Right forelimb (tissue), 1 donor: ENCODE data around the gene CCDC27.
"Not testable (repeated sequence)": the region's sequence is repeated elsewhere in the genome, so short reads cannot be mapped to it uniquely, and the experiment has no call there.

Experiments used
- DNase-seq: peaks from one replicate; pipeline ENCODE4 v3.0.0-alpha.2; 2018

The CCDC27 gene

GRCh38 chr1:3796215-3797061, 44.2 kb downstream of the CCDC27 start, which contains the start of gene LRRC47:
LRRC47 (minus strand) TSS chr1:3796498; CDS start chr1:3796476, 22 bp downstream.
- DNase-seq: peak; percentile 95

- no peak for DNase-seq
Observed at GRCh38 chr1:3799976-3800685, 47.9 kb downstream of the CCDC27 start.

- not testable (repeated sequence) for DNase-seq
Observed at GRCh38 chr1:3800795-3801194, 48.5 kb downstream of the CCDC27 start.

GRCh38 chr1:3803905-3804626, 51.8 kb downstream of the CCDC27 start:
- DNase-seq: no peak

- not testable (repeated sequence) for DNase-seq
Observed at GRCh38 chr1:3804627-3804944, 52.3 kb downstream of the CCDC27 start.

- DNase-seq: no peak
Observed at GRCh38 chr1:3805038-3805437, 52.8 kb downstream of the CCDC27 start.

GRCh38 chr1:3807769-3808168, 55.5 kb downstream of the CCDC27 start:
- no peak for DNase-seq

- DNase-seq: no peak
Observed at GRCh38 chr1:3809680-3810079, 57.4 kb downstream of the CCDC27 start.

GRCh38 chr1:3810149-3810761, 58.0 kb downstream of the CCDC27 start:
- not testable (repeated sequence) for DNase-seq

GRCh38 chr1:3811595-3811911, 59.3 kb downstream of the CCDC27 start:
- DNase-seq: no peak

GRCh38 chr1:3814065-3814464, 61.8 kb downstream of the CCDC27 start:
- no peak for DNase-seq

GRCh38 chr1:3814771-3815561, 62.7 kb downstream of the CCDC27 start:
- DNase-seq: no peak

GRCh38 chr1:3816331-3817137, 64.3 kb downstream of the CCDC27 start:
- no peak for DNase-seq

- DNase-seq: no peak
Observed at GRCh38 chr1:3817138-3817740, 65.0 kb downstream of the CCDC27 start.

- DNase-seq: peak; percentile 26
Observed at GRCh38 chr1:3817821-3818597, 65.8 kb downstream of the CCDC27 start.

- no peak for DNase-seq
Observed at GRCh38 chr1:3819771-3820200, 67.5 kb downstream of the CCDC27 start.

GRCh38 chr1:3820316-3820715, 68.1 kb downstream of the CCDC27 start:
- DNase-seq: no peak

GRCh38 chr1:3821004-3821403, 68.8 kb downstream of the CCDC27 start:
- no peak for DNase-seq
